ENCODE results near the gene JARID2. TPM values are rescaled to one million over a fixed set of nuclear protein-coding genes. Genes with fewer than 3 reads are reported as not detected.

Gene JARID2
- total and polyA plus RNA-seq, 2 of the 4 experiments (the other 2 are of a cell fraction): 9.6 to 12.9 TPM

DNA sequence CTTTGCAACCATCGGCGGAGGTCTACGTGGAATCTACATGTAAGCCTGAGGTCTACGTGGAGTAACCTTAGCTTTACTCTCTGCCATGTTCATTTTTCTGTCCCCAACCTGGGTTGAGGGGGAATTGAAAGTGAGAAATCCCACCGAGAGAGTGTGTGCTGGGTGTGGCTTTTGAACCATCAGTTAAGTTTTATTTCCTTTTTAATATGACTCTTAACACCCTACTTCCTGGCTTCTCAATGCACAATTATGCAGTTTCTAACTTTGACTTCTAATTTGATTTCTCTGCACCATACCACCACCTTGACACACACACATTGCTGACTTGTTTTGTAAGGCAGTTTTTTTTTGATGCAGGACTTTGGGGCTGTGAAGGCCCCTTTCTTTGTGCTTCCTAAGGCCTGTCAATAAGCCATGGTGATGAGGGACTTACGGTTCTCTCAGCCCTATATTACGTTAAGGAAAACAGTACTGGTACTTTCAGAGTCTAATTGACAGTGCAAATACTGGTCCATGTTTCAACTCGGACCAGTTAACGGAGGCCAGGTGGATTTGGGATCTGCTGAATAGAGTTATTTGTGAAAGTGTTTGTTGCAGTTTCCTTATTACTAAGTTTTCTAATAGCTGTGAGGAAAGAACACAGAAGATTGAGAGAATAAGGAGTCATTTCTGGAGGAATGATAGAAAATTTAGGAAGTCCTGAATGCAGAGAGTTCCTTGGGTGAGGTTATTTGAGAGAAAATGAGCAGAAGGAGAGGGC, 206.5 kb downstream of the JARID2 start:
- Histone ChIP-seq H3K4ac (ENCODE audit: low read depth, low read length) (no peak overlapping the region), H4K20me1 (ENCODE audit: insufficient read depth, low read length) (peaks cover 46% of the 10 kb centered on the region), H3K23ac (ENCODE audit: low read depth, low read length) (no peak overlapping the region), H3K18ac (ENCODE audit: low read depth, low read length) (no peak overlapping the region), H2AK9ac (replicated peaks; ENCODE audit: low read depth, low read length, poor library complexity) (no peak overlapping the region), H3K9me1 (ENCODE audit: insufficient read depth, low read length) (peaks cover 6% of the 10 kb centered on the region), H3K9me3 (ENCODE audit: control insufficient read depth, insufficient read depth, low read length) (no peaks in the 10 kb centered on the region), H3K9ac (ENCODE audit: low read depth, low read length) (no peak overlapping the region), H3K4me3 (ENCODE audit: insufficient read depth, low read depth, low read length) (no peak overlapping the region), H2BK20ac (ENCODE audit: low read depth, low read length) (no peak overlapping the region), H4K8ac (ENCODE audit: low read depth in 2 of 2, low read length in 2 of 2) (no peak overlapping the region), H3K56ac (ENCODE audit: extremely low read depth, insufficient read depth, low read length) (no peak overlapping the region), H4K91ac (ENCODE audit: insufficient read depth, low read depth, low read length) (no peak overlapping the region), H2BK5ac (ENCODE audit: low read depth, low read length, poor library complexity, severe bottlenecking) (no peak overlapping the region), H3K27me3 (ENCODE audit: control insufficient read depth, insufficient read depth, low read length) (no peaks in the 10 kb centered on the region), H2BK120ac (ENCODE audit: low read depth, low read length) (no peak overlapping the region), H3K14ac (replicated peaks; ENCODE audit: low read depth, low read length) (no peak overlapping the region), H3K36me3 (ENCODE audit: control insufficient read depth, insufficient read depth, low read length) (peaks cover 20% of the 10 kb centered on the region), H2AFZ (replicated peaks; ENCODE audit: low read length, poor library complexity) (no peak overlapping the region), H3K27ac (ENCODE audit: insufficient read depth, low read length) (no peak overlapping the region), H3K4me2 (ENCODE audit: low read depth, low read length) (no peak overlapping the region), H2BK15ac (ENCODE audit: low read depth, low read length) (no peak overlapping the region), H3K4me1 (ENCODE audit: control insufficient read depth, insufficient read depth, low read length) (peaks cover 6% of the 10 kb centered on the region), H4K5ac (ENCODE audit: low read depth, low read length) (no peak overlapping the region), H2AK5ac (ENCODE audit: low read depth, low read length) (no peak overlapping the region), H3K79me1 (ENCODE audit: low read depth in 1 of 2, low read length in 2 of 2) (peaks cover 55 to 67% of the 10 kb centered on the region in 2 experiments)
- dilution Hi-C loops (cut with HindIII; ENCODE audit: low sequenced_read_pairs, unreplicated experiment) (no loop called here), in situ Hi-C loops (cut with MboI; ENCODE audit: low sequenced_read_pairs) (no loop called here), intact Hi-C loops (cut with micrococcal nuclease) (no loop called here)
- ChIA-PET CTCF (no interaction called here), POLR2A (ENCODE audit: unreplicated experiment) (no interaction called here)
- ATAC-seq (ENCODE audit: low read depth): no peak
- TF ChIP-seq CHD1 (IDR thresholded peaks at IDR 0.05; ENCODE audit: low read depth, low read length): no peak
- TF ChIP-seq CEBPB (IDR thresholded peaks at IDR 0.05; ENCODE audit: low read depth, low read length): no peak
- TF ChIP-seq RCOR1 (IDR thresholded peaks at IDR 0.05; ENCODE audit: insufficient replicate concordance, low read length): no peak
- no peak for TF ChIP-seq NFE2L2 (IDR thresholded peaks at IDR 0.05; ENCODE audit: low read depth, low read length)
- TF ChIP-seq MAFK (IDR thresholded peaks at IDR 0.05; ENCODE audit: low read depth, low read length): no peak
- no peak for TF ChIP-seq FOS (IDR thresholded peaks at IDR 0.05; ENCODE audit: low read depth, low read length)
- TF ChIP-seq SMC3 (IDR thresholded peaks at IDR 0.05; ENCODE audit: low read depth, low read length): no peak
- no peak for TF ChIP-seq MAZ (IDR thresholded peaks at IDR 0.05; ENCODE audit: borderline replicate concordance, low read depth, low read length)
- TF ChIP-seq, protein P1, sequence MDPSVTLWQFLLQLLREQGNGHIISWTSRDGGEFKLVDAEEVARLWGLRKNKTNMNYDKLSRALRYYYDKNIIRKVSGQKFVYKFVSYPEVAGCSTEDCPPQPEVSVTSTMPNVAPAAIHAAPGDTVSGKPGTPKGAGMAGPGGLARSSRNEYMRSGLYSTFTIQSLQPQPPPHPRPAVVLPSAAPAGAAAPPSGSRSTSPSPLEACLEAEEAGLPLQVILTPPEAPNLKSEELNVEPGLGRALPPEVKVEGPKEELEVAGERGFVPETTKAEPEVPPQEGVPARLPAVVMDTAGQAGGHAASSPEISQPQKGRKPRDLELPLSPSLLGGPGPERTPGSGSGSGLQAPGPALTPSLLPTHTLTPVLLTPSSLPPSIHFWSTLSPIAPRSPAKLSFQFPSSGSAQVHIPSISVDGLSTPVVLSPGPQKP (IDR thresholded peaks at IDR 0.05; ENCODE audit: borderline replicate concordance, low read depth, low read length): no peak
- no peak for TF ChIP-seq MXI1 (IDR thresholded peaks at IDR 0.05; ENCODE audit: borderline replicate concordance, low read depth, low read length)
- 67% methylated on average over 1 of the region's 9 CpGs; no CpG with 5 or more reads in 1 of the 2 experiments for WGBS, 2 experiments (ENCODE audit: extremely low coverage in 2 of 2, insufficient read length in 1 of 2)
- no TSS peak for BruUV-seq (replicated peaks)
- no peak for DNase-seq
